Sigmoid colon (tissue), 7 donors: ENCODE data around the gene APPBP2. TPM values are rescaled to one million over a fixed set of nuclear protein-coding genes. Genes with fewer than 3 reads are reported as not detected.

ENCODE experiments used
- DNase-seq: peaks from one replicate; pipeline ENCODE4 v3.0.0-alpha.2; 2019
- H3K27ac ChIP-seq, 4 donors: fragments of 200-600 bp; sonication (generic); one replicate each; pipeline ENCODE4 v1.5.1; 2016 to 2019; ENCODE audit warnings: mild to moderate bottlenecking in 1 of 4
- H3K27me3 ChIP-seq, 3 donors: fragments of 200-600 bp; sonication (generic); one replicate each; pipeline ENCODE4 v1.5.1; 2019; ENCODE audit warnings: mild to moderate bottlenecking in 1 of 3
- H3K36me3 ChIP-seq, 4 donors: fragments of 200-600 bp; sonication (generic); one replicate each; pipeline ENCODE4 v1.5.1; 2016 to 2019
- H3K4me1 ChIP-seq, 4 donors: fragments of 200-600 bp; sonication (generic); one replicate each; pipeline ENCODE4 v1.5.1; 2017 to 2019
- H3K4me3 ChIP-seq, 4 donors: fragments of 200-600 bp; sonication (generic); one replicate each; pipeline ENCODE4 v1.5.1; 2017 to 2019; ENCODE audit warnings: mild to moderate bottlenecking in 2 of 4, moderate library complexity in 1 of 4
- H3K9me3 ChIP-seq, 4 donors: fragments of 200-600 bp in 3 of 4; sonication (generic) in 3 of 4; one replicate each; pipeline versions ENCODE4 v1.5.1 to v1.6.1; 2013 to 2019
- CTCF ChIP-seq, 4 experiments: fragments of 450-650 bp in 3 of 4; fragments of 200-600 bp in 1 of 4; IDR thresholded peaks; one replicate each; pipeline ENCODE4 v1.5.1; 2016 to 2019; ENCODE audit warnings: antibody characterized with exemption in 4 of 4, mild to moderate bottlenecking in 3 of 4, moderate library complexity in 2 of 4
- EP300 ChIP-seq, 4 donors: sonication (generic); formaldehyde crosslinking; IDR thresholded peaks; one replicate each; pipeline ENCODE4 v1.6.1; 2017; ENCODE audit warnings: antibody characterized with exemption in 4 of 4
- POLR2A ChIP-seq, 2 donors: fragments of 450-650 bp; IDR thresholded peaks; one replicate each; pipeline ENCODE4 v1.6.1; 2016; ENCODE audit warnings: antibody characterized with exemption in 2 of 2, mild to moderate bottlenecking in 2 of 2, moderate library complexity in 2 of 2
- POLR2AphosphoS5 ChIP-seq, 4 donors: sonication (generic); formaldehyde crosslinking; IDR thresholded peaks; one replicate each; pipeline ENCODE4 v1.6.1; 2017; ENCODE audit warnings: antibody characterized with exemption in 4 of 4
- WGBS, 2 donors: extraction: QIAGEN DNeasy Blood & Tissue Kit; methylation state at CpG; one replicate each; pipeline ENCODE4 v1.1.7; 2013; 5-methylcytosine and 5-hydroxymethylcytosine counted together
- intact Hi-C: fragments of 100-400 bp; cut with DNase I; formaldehyde crosslinking; loops from one replicate; pipeline ENCODE4 v1.15.1; 2023
- polyA plus RNA-seq, 3 donors: library from polyadenylated mRNA; stranded (reverse); fragments of 200-250 nt; gene quantifications; one replicate each; pipeline ENCODE4 v1.2.3, GENCODE V29; 2013
- total RNA-seq, 4 donors: library from RNA; depleted of rRNA; stranded (reverse); fragments of >200 nt; gene quantifications; one replicate each; pipeline ENCODE4 v1.1.0, GENCODE V29; 2016
- donor health status: healthy with polysubstance abuse.
- donor health status: Bipolar disorder and iron deficiency.
- donor health status: healthy.

APPBP2 gene
- total and polyA plus RNA-seq, 7 donors, result 7.9 to 36.0 (median 26.2) TPM

GRCh38 chr17:60542071-60542470 lies 16.0 kb upstream of the APPBP2 start:
- intact Hi-C loops, result no loop called here
- no peaks in the 10 kb centered on the region for H3K4me1 ChIP-seq
- 92 to 93% methylated on average over 4 of the region's 4 CpGs for WGBS, 2 donors
- H3K9me3 ChIP-seq, result no peaks in the 10 kb centered on the region
- TF ChIP-seq EP300 (IDR thresholded peaks at IDR 0.05), result no peak
- no peak for TF ChIP-seq CTCF (IDR thresholded peaks at IDR 0.05)
- TF ChIP-seq POLR2AphosphoS5 (IDR thresholded peaks at IDR 0.05), result no peak
- TF ChIP-seq POLR2A (IDR thresholded peaks at IDR 0.05), result no peak
- no peak overlapping the region for H3K27ac ChIP-seq
- H3K27me3 ChIP-seq, result no peaks in the 10 kb centered on the region
- H3K36me3 ChIP-seq, result no peaks in the 10 kb centered on the region
- no peak for DNase-seq
- no peak overlapping the region for H3K4me3 ChIP-seq

- intact Hi-C loops, result no loop called here
- DNase-seq, result no peak
- no peak overlapping the region for H3K4me3 ChIP-seq
- no peaks in the 10 kb centered on the region for H3K27me3 ChIP-seq
- no peaks in the 10 kb centered on the region for H3K36me3 ChIP-seq
- H3K27ac ChIP-seq, result no peak overlapping the region
- TF ChIP-seq POLR2AphosphoS5 (IDR thresholded peaks at IDR 0.05), result no peak
- no peak for TF ChIP-seq CTCF (IDR thresholded peaks at IDR 0.05)
- no peak for TF ChIP-seq EP300 (IDR thresholded peaks at IDR 0.05)
- TF ChIP-seq POLR2A (IDR thresholded peaks at IDR 0.05), result no peak
- 96 to 100% methylated on average over 1 of the region's 1 CpG for WGBS, 2 donors
- no peaks in the 10 kb centered on the region for H3K4me1 ChIP-seq
- H3K9me3 ChIP-seq, result no peaks in the 10 kb centered on the region
Observed at GRCh38 chr17:60540460-60540859, 14.4 kb upstream of the APPBP2 start.

GRCh38 chr17:60539807-60540206 lies 13.8 kb upstream of the APPBP2 start:
- Histone ChIP-seq H3K27me3 (no peaks in the 10 kb centered on the region), H3K4me3 (no peak overlapping the region), H3K27ac (no peak overlapping the region), H3K4me1 (no peaks in the 10 kb centered on the region), H3K9me3 (no peaks in the 10 kb centered on the region), H3K36me3 (no peaks in the 10 kb centered on the region)
- WGBS, 2 donors, result 92 to 94% methylated on average over 2 of the region's 2 CpGs
- intact Hi-C loops, result no loop called here
- DNase-seq, result no peak
- TF ChIP-seq POLR2A (IDR thresholded peaks at IDR 0.05) (no peak), CTCF (IDR thresholded peaks at IDR 0.05) (no peak), EP300 (IDR thresholded peaks at IDR 0.05) (no peak), POLR2AphosphoS5 (IDR thresholded peaks at IDR 0.05) (no peak)

GRCh38 chr17:60538726-60539125 lies 12.7 kb upstream of the APPBP2 start:
- Histone ChIP-seq H3K4me3 (no peak overlapping the region), H3K9me3 (no peaks in the 10 kb centered on the region), H3K4me1 (no peaks in the 10 kb centered on the region), H3K36me3 (no peaks in the 10 kb centered on the region), H3K27ac (no peak overlapping the region), H3K27me3 (no peaks in the 10 kb centered on the region)
- intact Hi-C loops, result no loop called here
- TF ChIP-seq EP300 (IDR thresholded peaks at IDR 0.05) (no peak), POLR2AphosphoS5 (IDR thresholded peaks at IDR 0.05) (no peak), POLR2A (IDR thresholded peaks at IDR 0.05) (no peak), CTCF (IDR thresholded peaks at IDR 0.05) (no peak)
- DNase-seq, result no peak
- WGBS, 2 donors, result 85 to 91% methylated on average over 9 of the region's 9 CpGs
